Epithelial cell of proximal tubule (primary cell): ENCODE data around the gene FARP1. TPM values are rescaled to one million over a fixed set of nuclear protein-coding genes. Genes with fewer than 3 reads are reported as not detected.

Source experiments
- DNase-seq: peaks from one replicate; pipeline ENCODE4 v3.0.0-alpha.2; 2011; ENCODE audit warnings: low read depth
- H3K4me3 ChIP-seq: 2 replicates; pipeline ENCODE4 v1.5.1; 2011; ENCODE audit warnings: low read depth, mild to moderate bottlenecking, low read length
- total RNA-seq: library from RNA; depleted of rRNA; stranded (reverse); fragments of >200 nt; gene quantifications from 2 replicates; pipeline ENCODE4 v1.2.3, GENCODE V29; 2015
- TF ChIP-seq, protein P1 (sequence below): conservative IDR thresholded peaks from 2 replicates; pipeline ENCODE4 v1.5.1; 2012; ENCODE audit warnings: low read depth, mild to moderate bottlenecking, low read length

The FARP1 gene
- total RNA-seq, 1 donor from 2014 or later: 97.0 TPM

DNA sequence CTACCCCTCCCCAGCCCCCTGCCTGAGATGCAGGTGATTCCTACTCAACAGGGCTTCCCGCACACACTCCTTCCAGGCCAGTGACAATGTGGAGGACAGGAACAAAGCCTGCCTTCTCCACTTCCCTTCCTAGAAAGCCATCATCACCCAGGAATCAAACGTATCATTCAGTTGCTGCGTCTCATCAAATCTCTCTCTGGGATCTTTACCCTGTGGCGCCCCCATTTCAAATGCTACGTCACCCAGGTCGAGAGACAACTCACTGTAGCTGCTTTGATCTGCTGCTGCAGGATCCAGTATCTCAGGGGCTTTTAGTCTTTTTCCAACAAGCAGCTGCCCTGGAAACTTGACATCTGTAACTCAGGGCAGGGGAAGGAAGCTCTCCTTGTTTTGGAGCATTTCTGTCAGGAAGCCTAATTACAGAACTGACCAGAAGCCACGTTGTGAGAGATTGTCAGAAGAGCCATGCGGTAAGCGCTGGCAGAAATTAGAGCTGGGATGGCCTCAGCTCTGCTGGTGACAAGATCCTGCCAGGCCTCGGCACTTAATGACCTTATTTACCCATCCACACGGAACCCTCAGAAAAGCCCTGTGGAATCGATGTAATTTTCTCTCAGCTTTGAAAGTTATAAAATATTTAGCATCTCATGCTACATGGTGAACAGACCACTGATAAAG is 293.5 kb downstream of the FARP1 start:
- DNase-seq: no peak
- TF ChIP-seq, protein P1, sequence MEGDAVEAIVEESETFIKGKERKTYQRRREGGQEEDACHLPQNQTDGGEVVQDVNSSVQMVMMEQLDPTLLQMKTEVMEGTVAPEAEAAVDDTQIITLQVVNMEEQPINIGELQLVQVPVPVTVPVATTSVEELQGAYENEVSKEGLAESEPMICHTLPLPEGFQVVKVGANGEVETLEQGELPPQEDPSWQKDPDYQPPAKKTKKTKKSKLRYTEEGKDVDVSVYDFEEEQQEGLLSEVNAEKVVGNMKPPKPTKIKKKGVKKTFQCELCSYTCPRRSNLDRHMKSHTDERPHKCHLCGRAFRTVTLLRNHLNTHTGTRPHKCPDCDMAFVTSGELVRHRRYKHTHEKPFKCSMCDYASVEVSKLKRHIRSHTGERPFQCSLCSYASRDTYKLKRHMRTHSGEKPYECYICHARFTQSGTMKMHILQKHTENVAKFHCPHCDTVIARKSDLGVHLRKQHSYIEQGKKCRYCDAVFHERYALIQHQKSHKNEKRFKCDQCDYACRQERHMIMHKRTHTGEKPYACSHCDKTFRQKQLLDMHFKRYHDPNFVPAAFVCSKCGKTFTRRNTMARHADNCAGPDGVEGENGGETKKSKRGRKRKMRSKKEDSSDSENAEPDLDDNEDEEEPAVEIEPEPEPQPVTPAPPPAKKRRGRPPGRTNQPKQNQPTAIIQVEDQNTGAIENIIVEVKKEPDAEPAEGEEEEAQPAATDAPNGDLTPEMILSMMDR: no peak

DNA sequence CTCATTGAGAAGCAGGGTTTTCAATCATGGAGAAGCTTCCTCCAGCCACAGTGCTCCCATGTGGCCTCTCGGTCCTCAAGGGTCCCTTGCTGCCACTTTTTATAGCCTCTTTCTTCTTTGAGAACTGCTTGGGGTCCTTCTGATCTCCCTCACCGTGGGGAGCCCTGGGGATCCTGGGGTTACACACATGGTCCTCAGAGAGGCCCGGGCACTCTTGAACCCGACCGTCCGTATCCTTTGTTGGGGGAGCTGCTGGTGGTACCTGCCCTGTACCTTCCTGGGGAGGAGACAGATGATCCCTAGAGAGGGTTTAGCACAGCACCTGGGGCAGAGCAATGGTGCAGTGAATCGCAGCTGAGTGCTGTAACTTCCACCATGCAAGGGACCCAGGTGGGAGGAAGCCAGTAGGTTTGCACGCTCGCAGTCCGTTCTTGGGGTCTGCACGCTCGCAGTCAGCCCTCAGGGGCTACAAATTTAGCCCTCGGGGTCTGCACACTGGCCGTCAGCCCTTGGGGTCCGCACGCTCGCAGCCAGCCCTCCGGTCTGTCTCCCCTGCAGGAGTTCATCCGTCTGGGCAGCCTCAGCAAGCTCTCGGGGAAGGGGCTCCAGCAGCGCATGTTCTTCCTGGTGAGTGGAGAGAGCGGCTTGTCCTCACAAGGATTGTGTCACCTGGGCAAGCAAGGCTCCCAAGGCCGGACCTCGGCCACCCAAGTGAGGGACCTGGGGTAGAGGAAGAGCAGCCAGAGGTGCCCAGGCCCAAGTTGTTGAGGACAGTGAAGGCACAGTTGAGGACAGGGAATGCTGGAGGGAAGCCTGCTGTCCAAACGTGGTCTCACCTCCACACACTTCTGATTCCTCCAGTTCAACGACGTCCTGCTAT is 295.6 kb downstream of the FARP1 start:
- TF ChIP-seq, protein P1: no peak
- DNase-seq: no peak
- no peak overlapping the region for H3K4me3 ChIP-seq

More for the DNA sequence above, 293.5 kb downstream of the FARP1 start:
- H3K4me3 ChIP-seq: no peak overlapping the region

DNA sequence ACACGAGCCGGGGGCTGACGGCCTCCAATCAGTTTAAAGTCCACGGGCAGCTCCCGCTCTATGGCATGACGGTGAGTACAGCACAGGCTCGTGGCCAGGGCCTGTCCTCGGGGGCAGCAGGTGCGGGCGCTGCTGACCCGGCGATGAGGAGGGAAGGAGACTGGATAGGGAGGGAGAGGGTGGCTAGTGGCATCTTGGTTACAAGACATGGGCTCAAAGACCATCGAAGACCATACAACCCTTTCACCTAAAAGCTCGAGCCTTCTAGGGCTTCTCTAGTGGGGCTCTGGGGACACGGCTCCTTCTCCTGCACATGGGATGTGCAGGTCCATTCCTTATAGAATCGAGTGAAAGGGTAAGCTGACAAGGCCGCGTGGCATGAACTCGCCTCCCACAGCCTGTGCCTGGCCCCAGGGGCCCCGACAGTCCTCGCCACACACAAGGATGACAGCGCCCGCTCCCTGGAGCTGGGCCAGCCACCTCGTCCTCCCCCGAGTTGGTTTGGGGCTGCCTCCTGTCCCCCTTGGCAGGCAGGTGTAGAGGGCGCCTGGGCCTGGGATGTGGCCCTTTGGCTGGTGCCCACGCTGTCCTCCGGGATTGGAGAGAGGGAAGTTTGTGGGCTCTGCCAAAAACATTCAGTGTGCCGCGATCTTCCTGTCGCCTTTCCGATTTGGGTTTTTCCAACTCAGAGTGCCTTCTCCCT is 296.4 kb downstream of the FARP1 start:
- DNase-seq: no peak
- no peak overlapping the region for H3K4me3 ChIP-seq
- TF ChIP-seq, protein P1: no peak

DNA sequence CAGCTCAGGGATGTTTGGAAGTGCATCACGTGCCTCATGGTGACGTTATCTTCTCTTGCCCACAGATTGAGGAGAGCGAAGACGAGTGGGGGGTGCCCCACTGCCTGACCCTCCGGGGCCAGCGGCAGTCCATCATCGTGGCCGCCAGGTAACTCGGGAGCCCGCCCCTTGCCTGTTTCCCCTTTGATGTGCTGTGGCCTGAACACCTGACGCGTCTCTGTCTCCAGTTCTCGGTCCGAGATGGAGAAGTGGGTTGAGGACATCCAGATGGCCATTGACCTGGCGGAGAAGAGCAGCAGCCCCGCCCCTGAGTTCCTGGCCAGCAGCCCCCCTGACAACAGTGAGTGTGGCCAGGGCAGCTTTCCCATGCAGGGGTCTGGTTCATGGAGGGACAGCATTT is 297.0 kb downstream of the FARP1 start:
- TF ChIP-seq, protein P1: no peak
- DNase-seq: no peak
- no peak overlapping the region for H3K4me3 ChIP-seq

DNA sequence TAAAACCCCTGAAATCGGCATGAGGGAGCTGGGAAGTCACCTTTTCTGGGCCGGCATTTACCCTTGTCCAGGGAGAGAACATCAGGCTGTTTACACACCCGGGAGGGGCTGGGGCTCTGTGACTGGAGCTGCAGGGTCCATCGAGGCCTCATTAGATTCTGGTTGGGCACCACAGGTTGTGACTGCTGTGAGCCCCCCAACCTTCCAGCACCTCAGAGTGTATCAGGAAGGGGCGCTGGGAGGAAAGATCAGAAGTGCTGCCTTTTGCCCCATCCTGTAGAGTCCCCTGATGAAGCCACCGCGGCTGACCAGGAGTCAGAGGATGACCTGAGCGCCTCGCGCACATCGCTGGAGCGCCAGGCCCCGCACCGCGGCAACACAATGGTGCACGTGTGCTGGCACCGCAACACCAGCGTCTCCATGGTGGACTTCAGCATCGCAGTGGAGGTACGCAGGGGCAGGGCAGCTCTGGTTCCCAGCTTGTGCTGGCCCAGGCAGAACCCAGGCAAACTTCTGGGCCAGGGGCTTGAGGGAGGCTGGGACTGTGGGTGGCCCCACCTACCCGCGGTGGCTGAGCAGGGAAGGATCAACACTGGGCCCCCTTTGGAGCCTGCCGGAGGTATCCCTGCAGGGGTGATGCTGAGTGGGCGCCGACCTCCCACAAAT is 297.6 kb downstream of the FARP1 start:
- TF ChIP-seq, protein P1: no peak
- no peak for DNase-seq
- H3K4me3 ChIP-seq: no peak overlapping the region

DNA sequence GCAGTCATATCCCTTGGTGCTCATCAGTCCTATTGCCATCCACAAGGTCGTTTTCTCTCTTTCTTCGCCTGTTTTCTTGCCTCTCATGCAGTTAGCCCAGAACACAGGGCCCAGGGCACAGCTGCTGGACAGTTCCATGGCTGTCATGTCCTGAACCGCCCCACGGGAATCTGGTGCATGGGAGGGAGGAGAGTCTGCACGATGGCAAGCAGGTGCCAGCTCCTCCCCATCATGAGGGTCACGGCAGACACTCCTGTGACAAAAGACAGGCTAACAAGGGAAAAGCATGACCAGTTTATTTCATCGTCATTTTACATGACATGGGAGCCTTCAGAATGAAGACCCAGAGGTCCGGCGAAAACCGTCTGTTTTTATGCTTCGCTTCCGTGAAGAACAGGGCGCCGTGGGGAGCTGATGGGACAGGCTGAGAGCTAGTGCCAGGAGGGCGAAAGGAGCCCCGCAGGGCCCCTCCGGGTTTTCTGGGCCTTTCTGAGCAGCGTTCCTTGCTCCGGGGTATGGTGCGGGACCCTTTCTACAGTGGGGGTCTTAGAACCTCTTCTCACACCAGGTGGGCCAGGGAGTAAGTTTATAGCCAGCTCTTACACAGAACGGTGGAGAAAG is 298.3 kb downstream of the FARP1 start:
- H3K4me3 ChIP-seq: no peak overlapping the region
- TF ChIP-seq, protein P1: no peak
- no peak for DNase-seq
